Gastroesophageal sphincter (tissue), 3 donors: ENCODE results near the gene HORMAD1.

Source experiments
- CTCF ChIP-seq, 4 experiments: fragments of 200-600 bp in 2 of 4; fragments of 450-650 bp in 2 of 4; sonication (generic) in 1 of 4; IDR thresholded peaks; one replicate each; pipeline ENCODE4 v1.5.1; 2017 to 2019; ENCODE audit warnings: antibody characterized with exemption in 4 of 4, mild to moderate bottlenecking in 2 of 4, moderate library complexity in 2 of 4
- EP300 ChIP-seq: sonication (generic); formaldehyde crosslinking; IDR thresholded peaks from one replicate; pipeline ENCODE4 v1.6.1; 2017; ENCODE audit warnings: antibody characterized with exemption, mild to moderate bottlenecking
- POLR2A ChIP-seq, 2 donors: fragments of 450-650 bp; IDR thresholded peaks; one replicate each; pipeline ENCODE4 v1.6.1; 2017; ENCODE audit warnings: antibody characterized with exemption in 2 of 2, mild to moderate bottlenecking in 2 of 2, moderate library complexity in 1 of 2
- POLR2AphosphoS5 ChIP-seq: sonication (generic); formaldehyde crosslinking; IDR thresholded peaks from one replicate; pipeline ENCODE4 v1.6.1; 2017; ENCODE audit warnings: antibody characterized with exemption

GRCh38 chr1:150762552-150762951, 41.9 kb upstream of the HORMAD1 start:
- no peak for TF ChIP-seq CTCF (IDR thresholded peaks at IDR 0.05)
- no peak for TF ChIP-seq POLR2A (IDR thresholded peaks at IDR 0.05)
- no peak for TF ChIP-seq POLR2AphosphoS5
- no peak for TF ChIP-seq EP300
